K562 (cell line): Measurements from ENCODE around the gene FAM50A. TPM values are rescaled to one million over a fixed set of nuclear protein-coding genes. Genes with fewer than 3 reads are reported as not detected.

Source experiments
- ARID1B ChIP-seq: fragments of 450-650 bp; IDR thresholded peaks from 2 replicates; pipeline ENCODE4 v1.6.1; 2016; ENCODE audit warnings: antibody characterized with exemption, mild to moderate bottlenecking, inconsistent platforms
- ARID2 ChIP-seq: fragments of 450-650 bp; IDR thresholded peaks from 2 replicates; pipeline ENCODE4 v1.6.1; 2017; ENCODE audit warnings: antibody characterized with exemption, mild to moderate bottlenecking
- CBX2 ChIP-seq: fragments of 200-600 bp; sonication (generic); IDR thresholded peaks from one replicate; pipeline ENCODE4 v1.6.1; 2012; ENCODE audit warnings: mild to moderate bottlenecking, low read length, inconsistent platforms; ENCODE audit not compliant: insufficient read depth, poor library complexity, severe bottlenecking
- CXXC5 ChIP-seq: fragments of 250-450 bp; sonication (Bioruptor Pico); IDR thresholded peaks from 2 replicates; pipeline ENCODE4 v1.8.0; 2022; ENCODE audit warnings: inconsistent platforms, mild to moderate bottlenecking, moderate library complexity
- EP400 ChIP-seq: fragments of 450-650 bp; IDR thresholded peaks from 2 replicates; pipeline ENCODE4 v1.6.1; 2017; ENCODE audit warnings: antibody characterized with exemption, mild to moderate bottlenecking, moderate library complexity
- GABPB2 ChIP-seq: fragments of 250-450 bp; sonication (Bioruptor Pico); conservative IDR thresholded peaks from 2 replicates; pipeline ENCODE4 v1.5.1; 2021; ENCODE audit warnings: mild to moderate bottlenecking
- MXI1 ChIP-seq: IDR thresholded peaks from 2 replicates; pipeline ENCODE4 v1.6.1; 2011; ENCODE audit warnings: low read depth, mild to moderate bottlenecking, improper control_type of control experiment, low read length
- RAD51 ChIP-seq: fragments of 450-650 bp; IDR thresholded peaks from 2 replicates; pipeline ENCODE4 v1.7.1; 2016; ENCODE audit warnings: low read depth, mild to moderate bottlenecking, borderline replicate concordance
- RB1 ChIP-seq: fragments of 450-650 bp; IDR thresholded peaks from 2 replicates; pipeline ENCODE4 v1.6.1; 2017; ENCODE audit warnings: low read depth, mild to moderate bottlenecking
- RBBP5 ChIP-seq: fragments of 200-600 bp; sonication (generic); IDR thresholded peaks from 2 replicates; pipeline ENCODE4 v1.6.1; 2012; ENCODE audit warnings: borderline replicate concordance, mild to moderate bottlenecking, low read length, control low read depth, inconsistent platforms; ENCODE audit not compliant: insufficient read depth, poor library complexity, severe bottlenecking
- SLC30A9 ChIP-seq: fragments of 250-450 bp; sonication (Bioruptor Pico); IDR thresholded peaks from 2 replicates; pipeline ENCODE4 v1.8.0; 2022; ENCODE audit warnings: mild to moderate bottlenecking, moderate library complexity
- SRSF1 ChIP-seq: fragments of 200-400 bp; formaldehyde crosslinking; IDR thresholded peaks from 2 replicates; pipeline ENCODE4 v1.6.1; 2017; ENCODE audit warnings: mild to moderate bottlenecking, low read depth, low read length, moderate library complexity
- TAF7 ChIP-seq: fragments of 450-650 bp; IDR thresholded peaks from 2 replicates; pipeline ENCODE4 v1.6.1; 2016; ENCODE audit warnings: missing genetic modification characterization, missing compliant biosample characterization
- U2AF2 ChIP-seq: fragments of 200-400 bp; formaldehyde crosslinking; optimal IDR thresholded peaks from 2 replicates; pipeline ENCODE3; 2017; ENCODE audit warnings: low read depth, mild to moderate bottlenecking, low read length
- polyA plus RNA-seq, 8 experiments: library from polyadenylated mRNA; depleted of rRNA in 4 of 8; stranded (reverse) in 5 of 8; unstranded in 3 of 8; fragments of >200 nt; fragmentation: Nextera tagmentation in 2 of 8; fragmentation: Illumina TruSeq in 1 of 8; extraction: Ambion mirVana in 2 of 8; extraction: Trizol in 1 of 8; gene quantifications; 2 replicates each; pipeline versions ENCODE4 v1.2.1 to v1.2.3, GENCODE V29; 2011 to 2014; ENCODE audit warnings: inconsistent platforms in 1 of 8, missing spikeins in 1 of 8
- total RNA-seq, 7 experiments: library from RNA; depleted of rRNA in 6 of 7; stranded (reverse); fragments of >200 nt in 6 of 7; fragmentation: Illumina TruSeq in 2 of 7; extraction: Trizol in 2 of 7; gene quantifications; 2 replicates each; pipeline versions ENCODE4 v1.2.1 to v1.2.3, GENCODE V29; 2011 to 2021; ENCODE audit warnings: low replicate concordance in 1 of 7
- TF ChIP-seq, protein P1 (sequence below): fragments of 450-650 bp; formaldehyde crosslinking; IDR thresholded peaks from 2 replicates; pipeline ENCODE4 v1.4.0; 2020; ENCODE audit warnings: mild to moderate bottlenecking, moderate library complexity
- TF ChIP-seq, protein P2 (sequence below): sonication (generic); formaldehyde crosslinking; IDR thresholded peaks from 2 replicates; pipeline ENCODE4 v1.8.0; 2022; ENCODE audit warnings: mild to moderate bottlenecking, low read depth, missing genetic modification reagents
- TF ChIP-seq, protein P3 (sequence below), 3 experiments: fragments of 200-800 bp in 1 of 3; sonication (Bioruptor generic) in 1 of 3; sonication (generic) in 1 of 3; formaldehyde crosslinking in 1 of 3; IDR thresholded peaks; 2 replicates each; pipeline versions ENCODE4 v1.6.1 to v1.8.0; 2016 to 2022; ENCODE audit warnings: mild to moderate bottlenecking in 2 of 3, missing compliant biosample characterization in 2 of 3, missing genetic modification characterization in 2 of 3, missing genetic modification reagents in 1 of 3
- TF ChIP-seq, protein P4 (sequence below), 2 experiments: IDR thresholded peaks; 2 replicates each; pipeline ENCODE4 v1.6.1; 2012; ENCODE audit warnings: improper control_type of control experiment in 2 of 2, low read depth in 2 of 2, low read length in 2 of 2, borderline replicate concordance in 1 of 2
- TF ChIP-seq, protein P5 (sequence below): fragments of 250-450 bp; sonication (Bioruptor Pico); IDR thresholded peaks from 2 replicates; pipeline ENCODE4 v1.4.0; 2020; ENCODE audit warnings: mild to moderate bottlenecking

FAM50A gene
- total and polyA plus RNA-seq, 9 of the 15 experiments (the other 6 are each of a cell fraction or from before 2014, with no cell fraction given), result 4.4 to 114 (median 67.3) TPM

DNA sequence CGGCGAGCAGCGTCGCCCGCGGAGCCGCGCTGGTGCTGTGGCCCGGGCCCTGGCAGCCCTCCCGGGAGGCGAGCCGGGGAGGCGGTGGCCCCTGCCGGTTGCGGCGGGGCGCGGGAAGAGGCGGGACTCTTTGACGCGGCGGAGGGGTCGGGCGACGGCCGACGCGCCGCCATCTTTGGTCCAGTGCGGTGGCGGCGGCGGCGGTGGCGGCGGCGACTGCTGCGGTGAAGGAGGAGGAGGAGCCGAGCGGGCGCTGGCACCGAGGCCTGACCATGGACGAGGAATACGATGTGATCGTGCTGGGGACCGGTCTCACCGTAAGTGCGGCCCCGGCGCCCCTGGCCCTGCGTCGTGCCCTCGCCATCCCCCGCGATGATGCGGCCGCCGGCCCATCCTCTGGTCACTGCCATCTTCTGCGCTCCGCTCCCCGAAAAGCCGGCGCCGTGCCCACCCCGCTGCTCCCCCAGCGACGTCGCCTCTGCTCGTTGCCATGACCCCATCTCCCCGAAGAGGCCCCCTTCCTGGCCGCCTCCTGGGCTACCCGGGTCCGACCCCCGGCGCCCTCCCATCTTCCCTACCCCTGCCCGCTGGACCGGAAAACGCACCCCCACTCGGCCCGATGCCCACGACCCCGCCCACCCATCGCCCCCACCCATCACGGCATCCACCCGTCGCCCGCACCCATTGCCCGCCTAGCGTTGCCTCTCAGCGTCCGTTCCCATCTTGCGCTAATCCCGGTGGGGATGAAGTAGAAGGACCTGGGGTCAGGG, 6.8 kb upstream of the FAM50A start, which contains the start of gene GDI1 (continued):
- TF ChIP-seq, protein P1, sequence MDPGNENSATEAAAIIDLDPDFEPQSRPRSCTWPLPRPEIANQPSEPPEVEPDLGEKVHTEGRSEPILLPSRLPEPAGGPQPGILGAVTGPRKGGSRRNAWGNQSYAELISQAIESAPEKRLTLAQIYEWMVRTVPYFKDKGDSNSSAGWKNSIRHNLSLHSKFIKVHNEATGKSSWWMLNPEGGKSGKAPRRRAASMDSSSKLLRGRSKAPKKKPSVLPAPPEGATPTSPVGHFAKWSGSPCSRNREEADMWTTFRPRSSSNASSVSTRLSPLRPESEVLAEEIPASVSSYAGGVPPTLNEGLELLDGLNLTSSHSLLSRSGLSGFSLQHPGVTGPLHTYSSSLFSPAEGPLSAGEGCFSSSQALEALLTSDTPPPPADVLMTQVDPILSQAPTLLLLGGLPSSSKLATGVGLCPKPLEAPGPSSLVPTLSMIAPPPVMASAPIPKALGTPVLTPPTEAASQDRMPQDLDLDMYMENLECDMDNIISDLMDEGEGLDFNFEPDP (CRISPR knock-in tag), result no peak
- TF ChIP-seq ARID2 (no peak), RBBP5 (peak; percentile 50), SLC30A9 (CRISPR knock-in tag) (0 out of 2 replicates have a peak, but pooled peaks have one; percentile 69), ARID1B (no peak), EP400 (no peak), GABPB2 (no peak), MXI1 (no peak), TAF7 (tag) (0 out of 2 replicates have a peak, but pooled peaks have one; percentile 24), SRSF1 (no peak), CBX2 (no peak), RAD51 (no peak), U2AF2 (no peak), CXXC5 (peak; percentile 85), RB1 (peak; percentile 77; the same call in 1 of the 2 replicates)
- TF ChIP-seq, protein P2, sequence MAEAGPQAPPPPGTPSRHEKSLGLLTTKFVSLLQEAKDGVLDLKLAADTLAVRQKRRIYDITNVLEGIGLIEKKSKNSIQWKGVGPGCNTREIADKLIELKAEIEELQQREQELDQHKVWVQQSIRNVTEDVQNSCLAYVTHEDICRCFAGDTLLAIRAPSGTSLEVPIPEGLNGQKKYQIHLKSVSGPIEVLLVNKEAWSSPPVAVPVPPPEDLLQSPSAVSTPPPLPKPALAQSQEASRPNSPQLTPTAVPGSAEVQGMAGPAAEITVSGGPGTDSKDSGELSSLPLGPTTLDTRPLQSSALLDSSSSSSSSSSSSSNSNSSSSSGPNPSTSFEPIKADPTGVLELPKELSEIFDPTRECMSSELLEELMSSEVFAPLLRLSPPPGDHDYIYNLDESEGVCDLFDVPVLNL (CRISPR knock-in tag), result no peak
- TF ChIP-seq, protein P3, sequence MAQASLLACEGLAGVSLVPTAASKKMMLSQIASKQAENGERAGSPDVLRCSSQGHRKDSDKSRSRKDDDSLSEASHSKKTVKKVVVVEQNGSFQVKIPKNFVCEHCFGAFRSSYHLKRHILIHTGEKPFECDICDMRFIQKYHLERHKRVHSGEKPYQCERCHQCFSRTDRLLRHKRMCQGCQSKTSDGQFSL (CRISPR knock-in tag; IDR thresholded peaks at IDR 0.05), result no peak
- TF ChIP-seq, protein P3 (tag; IDR thresholded peaks at IDR 0.05), result 0 out of 4 replicates have a peak, but pooled peaks of 1 of the 2 experiments have one; percentile 16
- TF ChIP-seq, protein P4, sequence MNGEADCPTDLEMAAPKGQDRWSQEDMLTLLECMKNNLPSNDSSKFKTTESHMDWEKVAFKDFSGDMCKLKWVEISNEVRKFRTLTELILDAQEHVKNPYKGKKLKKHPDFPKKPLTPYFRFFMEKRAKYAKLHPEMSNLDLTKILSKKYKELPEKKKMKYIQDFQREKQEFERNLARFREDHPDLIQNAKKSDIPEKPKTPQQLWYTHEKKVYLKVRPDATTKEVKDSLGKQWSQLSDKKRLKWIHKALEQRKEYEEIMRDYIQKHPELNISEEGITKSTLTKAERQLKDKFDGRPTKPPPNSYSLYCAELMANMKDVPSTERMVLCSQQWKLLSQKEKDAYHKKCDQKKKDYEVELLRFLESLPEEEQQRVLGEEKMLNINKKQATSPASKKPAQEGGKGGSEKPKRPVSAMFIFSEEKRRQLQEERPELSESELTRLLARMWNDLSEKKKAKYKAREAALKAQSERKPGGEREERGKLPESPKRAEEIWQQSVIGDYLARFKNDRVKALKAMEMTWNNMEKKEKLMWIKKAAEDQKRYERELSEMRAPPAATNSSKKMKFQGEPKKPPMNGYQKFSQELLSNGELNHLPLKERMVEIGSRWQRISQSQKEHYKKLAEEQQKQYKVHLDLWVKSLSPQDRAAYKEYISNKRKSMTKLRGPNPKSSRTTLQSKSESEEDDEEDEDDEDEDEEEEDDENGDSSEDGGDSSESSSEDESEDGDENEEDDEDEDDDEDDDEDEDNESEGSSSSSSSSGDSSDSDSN (IDR thresholded peaks at IDR 0.05; ENCODE audit: borderline replicate concordance in 1 of 2, low read depth in 2 of 2, low read length in 2 of 2), result no peak
- TF ChIP-seq, protein P5, sequence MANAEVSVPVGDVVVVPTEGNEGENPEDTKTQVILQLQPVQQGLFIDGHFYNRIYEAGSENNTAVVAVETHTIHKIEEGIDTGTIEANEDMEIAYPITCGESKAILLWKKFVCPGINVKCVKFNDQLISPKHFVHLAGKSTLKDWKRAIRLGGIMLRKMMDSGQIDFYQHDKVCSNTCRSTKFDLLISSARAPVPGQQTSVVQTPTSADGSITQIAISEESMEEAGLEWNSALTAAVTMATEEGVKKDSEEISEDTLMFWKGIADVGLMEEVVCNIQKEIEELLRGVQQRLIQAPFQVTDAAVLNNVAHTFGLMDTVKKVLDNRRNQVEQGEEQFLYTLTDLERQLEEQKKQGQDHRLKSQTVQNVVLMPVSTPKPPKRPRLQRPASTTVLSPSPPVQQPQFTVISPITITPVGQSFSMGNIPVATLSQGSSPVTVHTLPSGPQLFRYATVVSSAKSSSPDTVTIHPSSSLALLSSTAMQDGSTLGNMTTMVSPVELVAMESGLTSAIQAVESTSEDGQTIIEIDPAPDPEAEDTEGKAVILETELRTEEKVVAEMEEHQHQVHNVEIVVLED (CRISPR knock-in tag), result peak; percentile 83
